Caco-2 (cell line): Measurements from ENCODE around the gene MGMT. TPM values are rescaled to one million over a fixed set of nuclear protein-coding genes. Genes with fewer than 3 reads are reported as not detected.

Source experiments
- BruUV-seq: library from RNA; stranded (reverse); fragments of 400-500 nt; replicated peaks from 2 replicates; lab custom pipeline; 2021; lab: Mats Ljungman, UMichigan
- CTCF ChIA-PET: fragments of 300-600 bp; sonication (Branson Sonifier 250); formaldehyde crosslinking; loops from one replicate; lab custom pipeline; 2022; ENCODE audit warnings: antibody characterized with exemption; lab: Charles Lee
- POLR2A ChIA-PET: fragments of 300-600 bp; sonication (Branson Sonifier 250); formaldehyde crosslinking; loops from one replicate; lab custom pipeline; 2022; ENCODE audit warnings: antibody characterized with exemption; lab: Charles Lee
- DNase-seq, 2 experiments: peaks; one replicate each; pipeline versions ENCODE4 v3.0.0 to v3.0.0-alpha.2; 2020 to 2022
- H3K27me3 ChIP-seq: replicated peaks from 2 replicates; pipeline ENCODE4 v1.6.0; 2011; ENCODE audit warnings: low read length; ENCODE audit not compliant: control insufficient read depth, insufficient read depth
- H3K36me3 ChIP-seq: 2 replicates; pipeline ENCODE4 v1.5.1; 2011; ENCODE audit warnings: low read length; ENCODE audit not compliant: control insufficient read depth, insufficient read depth
- H3K4me1 ChIP-seq: fragments of 250-450 bp; sonication (Bioruptor Pico); 2 replicates; pipeline ENCODE4 v1.5.1; 2020; ENCODE audit warnings: mild to moderate bottlenecking
- H3K4me3 ChIP-seq: 2 replicates; pipeline ENCODE4 v1.5.1; 2011; ENCODE audit warnings: low read depth, mild to moderate bottlenecking, control low read depth, low read length
- H3K9me3 ChIP-seq: fragments of 250-450 bp; sonication (Bioruptor Pico); 2 replicates; pipeline ENCODE4 v1.5.1; 2020; ENCODE audit warnings: mild to moderate bottlenecking, moderate library complexity
- H3K27ac Mint-ChIP-seq: one replicate; pipeline ENCODE4 v1.8.0; 2022; ENCODE audit warnings: mixed read lengths; ENCODE audit not compliant: unreplicated experiment
- H3K27me3 Mint-ChIP-seq: one replicate; pipeline ENCODE4 v1.8.0; 2022; ENCODE audit warnings: mixed read lengths; ENCODE audit not compliant: insufficient read depth, unreplicated experiment
- H3K36me3 Mint-ChIP-seq: one replicate; pipeline ENCODE4 v1.8.0; 2022; ENCODE audit warnings: mild to moderate bottlenecking, mixed read lengths; ENCODE audit not compliant: insufficient read depth, unreplicated experiment
- H3K4me1 Mint-ChIP-seq: one replicate; pipeline ENCODE4 v1.8.0; 2022; ENCODE audit warnings: low read depth, mixed read lengths; ENCODE audit not compliant: unreplicated experiment
- H3K4me3 Mint-ChIP-seq: one replicate; pipeline ENCODE4 v1.8.0; 2022; ENCODE audit warnings: mild to moderate bottlenecking, moderate library complexity, mixed read lengths; ENCODE audit not compliant: unreplicated experiment
- H3K9me3 Mint-ChIP-seq: one replicate; pipeline ENCODE4 v1.8.0; 2022; ENCODE audit warnings: mixed read lengths; ENCODE audit not compliant: unreplicated experiment
- intact Hi-C: fragments of 100-400 bp; cut with micrococcal nuclease; formaldehyde crosslinking; loops from one replicate; pipeline ENCODE4 v1.10.0; 2022; ENCODE audit not compliant: unreplicated experiment
- total RNA-seq: library from RNA; stranded (reverse); gene quantifications from 2 replicates; pipeline ENCODE4 v1.2.3, GENCODE V29; 2022
- TF ChIP-seq, protein P1 (sequence below), 2 experiments: fragments of 200-600 bp in 1 of 2; IDR thresholded peaks; 1 replicate in 1 of 2; 2 replicates in 1 of 2; pipeline versions ENCODE4 v1.5.1 to v1.8.0; 2011 to 2022; ENCODE audit warnings: antibody characterized with exemption in 1 of 2, control low read depth in 1 of 2, inconsistent platforms in 1 of 2, low read depth in 1 of 2, low read length in 1 of 2, mild to moderate bottlenecking in 1 of 2, moderate library complexity in 1 of 2; ENCODE audit not compliant: insufficient read depth in 1 of 2, severe bottlenecking in 1 of 2, unreplicated experiment in 1 of 2

Gene MGMT
- total RNA-seq, 1 experiment from 2014 or later: 57.0 TPM

DNA sequence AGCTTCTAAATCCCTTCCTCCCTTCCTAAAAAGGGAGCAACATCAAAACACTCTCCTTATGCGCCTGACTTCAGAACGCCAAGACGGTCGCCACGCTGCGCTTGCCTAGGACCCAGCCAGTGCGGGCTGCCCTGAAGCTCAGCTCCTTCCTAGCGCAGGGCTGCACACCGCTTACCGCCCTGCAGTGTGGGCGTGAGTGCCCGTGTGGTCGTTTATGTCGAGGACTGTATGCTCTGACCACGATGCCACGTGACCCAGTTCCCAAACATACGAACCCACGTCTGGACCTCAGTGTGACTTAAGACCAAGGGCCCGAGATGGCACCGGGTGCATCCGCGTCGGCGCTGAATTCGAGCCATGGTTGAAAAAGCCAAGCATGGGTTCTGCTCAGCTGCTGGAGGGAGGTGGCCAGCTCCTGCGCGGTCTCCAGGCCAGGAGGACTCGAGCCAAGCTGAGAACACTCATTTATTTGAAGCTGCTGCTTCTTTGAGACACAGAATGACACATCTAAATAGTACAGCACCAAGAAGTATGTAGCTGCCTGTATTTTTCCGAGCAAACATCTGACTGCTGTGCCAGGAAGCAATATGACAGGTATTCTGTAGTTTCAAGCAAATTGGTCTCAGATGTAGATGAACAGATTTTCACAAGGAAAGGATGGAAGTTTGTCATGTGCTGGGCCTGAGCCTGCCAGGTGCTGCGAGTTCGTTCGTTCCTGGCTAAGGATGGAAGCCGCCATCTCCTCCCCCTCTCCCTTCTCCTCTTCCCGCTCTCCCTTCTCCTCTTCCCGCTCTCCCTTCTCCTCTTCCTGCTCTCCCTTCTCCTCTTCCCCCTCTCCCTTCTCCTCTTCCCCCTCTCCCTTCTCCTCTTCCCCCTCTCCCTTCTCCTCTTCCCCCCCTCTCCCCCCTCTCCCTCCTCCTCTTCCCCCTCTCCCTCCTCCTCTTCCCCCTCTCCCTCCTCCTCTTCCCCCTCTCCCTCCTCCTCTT is 312.4 kb downstream of the MGMT start:
- peak in 1 of 2 experiments; percentile 17 for DNase-seq
- H3K4me3 ChIP-seq: no peak overlapping the region
- no TSS peak for BruUV-seq
- H3K4me3 Mint-ChIP-seq: no peak overlapping the region
- H3K27ac Mint-ChIP-seq: no peak overlapping the region
- POLR2A ChIA-PET: no interaction called here
- CTCF ChIA-PET: interaction anchor here (0.5 kb wide), 1 partner anchor 16 kb away, joined by 8 read pairs; no protein-coding TSS in a partner anchor
- no peaks in the 10 kb centered on the region for H3K9me3 ChIP-seq
- H3K27me3 ChIP-seq: no peaks in the 10 kb centered on the region
- no peaks in the 10 kb centered on the region for H3K4me1 Mint-ChIP-seq
- no peaks in the 10 kb centered on the region for H3K27me3 Mint-ChIP-seq
- H3K36me3 Mint-ChIP-seq: peaks cover 15% of the 10 kb centered on the region
- no peaks in the 10 kb centered on the region; the same call in 1 of the 2 replicates for H3K36me3 ChIP-seq
- H3K9me3 Mint-ChIP-seq: no peaks in the 10 kb centered on the region
- intact Hi-C loops: no loop called here
- no peaks in the 10 kb centered on the region for H3K4me1 ChIP-seq
- TF ChIP-seq, protein P1, sequence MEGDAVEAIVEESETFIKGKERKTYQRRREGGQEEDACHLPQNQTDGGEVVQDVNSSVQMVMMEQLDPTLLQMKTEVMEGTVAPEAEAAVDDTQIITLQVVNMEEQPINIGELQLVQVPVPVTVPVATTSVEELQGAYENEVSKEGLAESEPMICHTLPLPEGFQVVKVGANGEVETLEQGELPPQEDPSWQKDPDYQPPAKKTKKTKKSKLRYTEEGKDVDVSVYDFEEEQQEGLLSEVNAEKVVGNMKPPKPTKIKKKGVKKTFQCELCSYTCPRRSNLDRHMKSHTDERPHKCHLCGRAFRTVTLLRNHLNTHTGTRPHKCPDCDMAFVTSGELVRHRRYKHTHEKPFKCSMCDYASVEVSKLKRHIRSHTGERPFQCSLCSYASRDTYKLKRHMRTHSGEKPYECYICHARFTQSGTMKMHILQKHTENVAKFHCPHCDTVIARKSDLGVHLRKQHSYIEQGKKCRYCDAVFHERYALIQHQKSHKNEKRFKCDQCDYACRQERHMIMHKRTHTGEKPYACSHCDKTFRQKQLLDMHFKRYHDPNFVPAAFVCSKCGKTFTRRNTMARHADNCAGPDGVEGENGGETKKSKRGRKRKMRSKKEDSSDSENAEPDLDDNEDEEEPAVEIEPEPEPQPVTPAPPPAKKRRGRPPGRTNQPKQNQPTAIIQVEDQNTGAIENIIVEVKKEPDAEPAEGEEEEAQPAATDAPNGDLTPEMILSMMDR (IDR thresholded peaks at IDR 0.05; ENCODE audit: insufficient read depth in 1 of 2, low read depth in 1 of 2, low read length in 1 of 2, severe bottlenecking in 1 of 2, unreplicated experiment in 1 of 2): no peak

DNA sequence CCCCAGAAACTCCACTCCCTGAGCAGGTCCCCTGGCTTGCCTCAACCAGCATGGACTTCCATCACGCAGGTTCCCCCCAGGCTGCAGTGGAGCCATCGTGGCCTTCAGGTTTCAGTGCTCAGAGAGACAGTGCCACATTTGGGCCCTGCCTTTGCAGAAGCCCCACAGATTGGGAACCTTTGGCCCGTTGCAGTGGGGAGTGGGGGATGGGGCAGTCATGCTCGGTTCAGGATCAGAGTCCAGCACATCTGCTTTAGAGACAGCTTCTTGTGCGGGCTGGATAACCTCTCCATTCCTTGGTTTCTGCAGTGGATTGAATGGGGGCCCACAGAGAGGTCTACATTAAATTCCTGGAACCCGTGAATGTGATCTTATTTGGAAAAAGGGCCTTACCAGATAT is 313.2 kb downstream of the MGMT start:
- Mint-ChIP-seq H3K27me3 (no peaks in the 10 kb centered on the region), H3K27ac (no peak overlapping the region), H3K9me3 (no peaks in the 10 kb centered on the region), H3K4me1 (no peaks in the 10 kb centered on the region), H3K36me3 (peaks cover 15% of the 10 kb centered on the region), H3K4me3 (no peak overlapping the region)
- TF ChIP-seq, protein P1 (IDR thresholded peaks at IDR 0.05; ENCODE audit: insufficient read depth in 1 of 2, low read depth in 1 of 2, low read length in 1 of 2, severe bottlenecking in 1 of 2, unreplicated experiment in 1 of 2): no peak
- H3K36me3 ChIP-seq: no peaks in the 10 kb centered on the region; the same call in 1 of the 2 replicates
- H3K4me3 ChIP-seq: no peak overlapping the region
- intact Hi-C loops: no loop called here
- no peaks in the 10 kb centered on the region for H3K4me1 ChIP-seq
- peak in 1 of 2 experiments; percentile 31 for DNase-seq
- no peaks in the 10 kb centered on the region for H3K9me3 ChIP-seq
- POLR2A ChIA-PET: no interaction called here
- no TSS peak for BruUV-seq
- CTCF ChIA-PET: no interaction called here
- no peaks in the 10 kb centered on the region for H3K27me3 ChIP-seq

DNA sequence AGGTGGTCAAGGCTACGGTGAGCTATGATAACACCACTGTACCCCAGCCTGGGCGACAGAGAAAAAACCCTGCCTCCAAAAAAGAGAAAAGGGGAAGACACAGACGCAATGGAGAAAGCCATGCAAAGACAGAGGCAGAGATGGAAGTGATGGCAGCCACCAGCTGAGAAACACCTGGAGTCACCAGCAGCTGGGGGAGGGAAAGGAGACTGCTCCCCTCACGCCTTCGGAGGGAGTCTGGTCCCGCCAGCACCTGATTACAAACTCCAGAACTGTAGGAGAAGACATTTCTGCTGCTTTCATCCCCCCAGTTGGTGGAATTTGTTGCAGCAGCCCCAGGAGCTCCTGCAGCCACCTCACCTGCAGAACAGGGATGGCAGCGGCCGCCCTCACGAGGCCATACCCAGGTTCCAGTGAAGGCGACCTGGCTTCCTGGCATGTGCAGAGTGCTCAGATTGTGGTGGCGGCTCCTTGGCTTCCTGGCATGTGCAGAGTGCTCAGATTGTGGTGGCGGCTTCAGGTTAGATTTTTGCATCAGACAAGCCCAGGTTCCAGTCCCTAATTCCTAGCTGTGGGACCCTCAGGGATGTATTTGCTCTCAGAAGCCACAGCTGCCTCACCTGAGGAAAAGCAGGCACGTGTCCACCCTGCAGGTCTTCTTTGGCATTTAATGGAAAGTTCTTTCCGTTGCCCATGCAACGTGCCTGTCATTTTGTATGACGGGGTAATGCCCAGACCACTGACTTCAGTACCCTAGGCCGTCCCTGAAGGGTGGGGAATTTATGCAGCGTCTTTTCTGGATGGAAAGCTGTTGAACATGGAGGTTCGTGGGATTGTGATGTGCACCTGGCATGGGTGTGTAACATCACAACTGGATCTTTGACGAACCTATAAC is 314.1 kb downstream of the MGMT start:
- no TSS peak for BruUV-seq
- POLR2A ChIA-PET: no interaction called here

More for the DNA sequence above, 314.1 kb downstream of the MGMT start:
- no peaks in the 10 kb centered on the region; the same call in 1 of the 2 replicates for H3K36me3 ChIP-seq
- H3K27me3 Mint-ChIP-seq: no peaks in the 10 kb centered on the region
- peak in 1 of 2 experiments; percentile 14 for DNase-seq
- no peaks in the 10 kb centered on the region for H3K27me3 ChIP-seq
- H3K36me3 Mint-ChIP-seq: peaks cover 13% of the 10 kb centered on the region
- intact Hi-C loops: no loop called here
- H3K4me3 Mint-ChIP-seq: no peak overlapping the region
- TF ChIP-seq, protein P1 (IDR thresholded peaks at IDR 0.05; ENCODE audit: insufficient read depth in 1 of 2, low read depth in 1 of 2, low read length in 1 of 2, severe bottlenecking in 1 of 2, unreplicated experiment in 1 of 2): no peak
- no peak overlapping the region for H3K27ac Mint-ChIP-seq
- H3K9me3 ChIP-seq: no peaks in the 10 kb centered on the region
- CTCF ChIA-PET: no interaction called here
- H3K4me1 Mint-ChIP-seq: no peaks in the 10 kb centered on the region
- H3K4me3 ChIP-seq: no peak overlapping the region
- H3K9me3 Mint-ChIP-seq: no peaks in the 10 kb centered on the region
- no peaks in the 10 kb centered on the region for H3K4me1 ChIP-seq
